AG04450 (cell line): ENCODE measurements around the gene MISFA. TPM values are rescaled to one million over a fixed set of nuclear protein-coding genes. Genes with fewer than 3 reads are reported as not detected.

Source experiments
- CTCF ChIA-PET: fragments of 300-600, 350-600 bp; formaldehyde crosslinking; extraction: SDS; loops from one replicate; lab custom pipeline; 2022; ENCODE audit warnings: antibody characterized with exemption, inconsistent platforms; lab: Charles Lee
- POLR2A ChIA-PET: fragments of 350-600 bp; formaldehyde crosslinking; extraction: SDS; loops from one replicate; lab custom pipeline; 2021; ENCODE audit warnings: antibody characterized with exemption, inconsistent platforms; lab: Yijun Ruan, JAX
- DNase-seq: peaks from one replicate; pipeline ENCODE4 v3.0.0-alpha.2; 2011; ENCODE audit warnings: low read depth, low spot score
- H3K27ac ChIP-seq: one replicate; pipeline ENCODE4 v1.5.1; 2012; ENCODE audit warnings: low read depth, low read length, control low read depth
- H3K27me3 ChIP-seq: one replicate; pipeline ENCODE4 v1.6.0; 2012; ENCODE audit warnings: low read length; ENCODE audit not compliant: control insufficient read depth, insufficient read depth
- H3K4me3 ChIP-seq: 2 replicates; pipeline ENCODE4 v1.5.1; 2011; ENCODE audit warnings: mild to moderate bottlenecking, low read depth, low read length, control low read depth
- H3K9me3 ChIP-seq: 2 replicates; pipeline ENCODE4 v1.5.1; 2012; ENCODE audit warnings: low read length; ENCODE audit not compliant: control insufficient read depth, insufficient read depth
- CTCF ChIP-seq: IDR thresholded peaks from 2 replicates; pipeline ENCODE4 v1.5.1; 2011; ENCODE audit warnings: low read depth, low read length, control low read depth, inconsistent platforms
- polyA plus RNA-seq: library from polyadenylated mRNA; depleted of rRNA; stranded (reverse); fragments of >200 nt; gene quantifications from 2 replicates; pipeline ENCODE4 v1.2.3, GENCODE V29; 2011; rRNA removed

Gene MISFA
- polyA plus RNA-seq, 1 experiment = 1.3 TPM

GRCh38 chr11:18650353-18650752, 50.8 kb downstream of the MISFA start:
- no peak overlapping the region for H3K4me3 ChIP-seq
- POLR2A ChIA-PET = interaction anchor here (0.7 kb wide), 1 partner anchor 16 kb away, joined by 4 read pairs; no protein-coding TSS in a partner anchor
- H3K27me3 ChIP-seq = peaks cover 3% of the 10 kb centered on the region
- DNase-seq = no peak
- H3K27ac ChIP-seq = no peak overlapping the region
- no peaks in the 10 kb centered on the region for H3K9me3 ChIP-seq
- CTCF ChIA-PET = interaction anchor here (0.7 to 3.4 kb wide), 4 partner anchors 48 to 549 kb away, joined by 4 to 27 read pairs (median 4); no protein-coding TSS in a partner anchor
- no peak for TF ChIP-seq CTCF

- Histone ChIP-seq H3K27me3 (peaks cover 3% of the 10 kb centered on the region), H3K4me3 (no peak overlapping the region), H3K27ac (no peak overlapping the region), H3K9me3 (no peaks in the 10 kb centered on the region)
- peak; percentile 42 for DNase-seq
- peak; percentile 76 for TF ChIP-seq CTCF
- ChIA-PET POLR2A (interaction anchor here (0.6 kb wide), 1 partner anchor 554 kb away, joined by 7 read pairs; no protein-coding TSS in a partner anchor), CTCF (interaction anchor here (1.2 to 3.4 kb wide), 6 partner anchors 16 to 536 kb away, joined by 3 to 27 read pairs (median 4); no protein-coding TSS in a partner anchor)
These were observed 51.4 kb downstream of the MISFA start for GRCh38 chr11:18650859-18651557.

Other genes with a start within 250 kb of the MISFA start
- 689 and 887 TPM in 2 replicates for gene LDHA, start 205.2 kb upstream of the MISFA start, polyA plus RNA-seq
- gene LDHC, start 187.5 kb upstream of the MISFA start, polyA plus RNA-seq = 0.10 TPM in 1 of 2 replicates, not detected in the other
- gene LDHAL6A, start 143.9 kb upstream of the MISFA start, polyA plus RNA-seq = not detected in 2 replicates
- 118 and 125 TPM in 2 replicates for gene TSG101, start 72.8 kb upstream of the MISFA start, polyA plus RNA-seq
- 20.3 and 27.6 TPM in 2 replicates for gene UEVLD, start 11.1 kb upstream of the MISFA start, polyA plus RNA-seq
- 13.7 and 18.6 TPM in 2 replicates for gene SPTY2D1, start 34.6 kb downstream of the MISFA start, polyA plus RNA-seq
- 0.36 and 0.47 TPM in 2 replicates for gene TMEM86A, start 99.0 kb downstream of the MISFA start, polyA plus RNA-seq
- gene IGSF22, start 126.4 kb downstream of the MISFA start, polyA plus RNA-seq = not detected in 2 replicates
- not detected in 2 replicates for gene PTPN5, start 192.0 kb downstream of the MISFA start, polyA plus RNA-seq